Neutrophil (primary cell): ENCODE results near the gene CSTF3.
"Not testable (repeated sequence)": the region's sequence is repeated elsewhere in the genome, so short reads cannot be mapped to it uniquely, and the experiment has no call there.

Source experiments
- H3K27ac ChIP-seq: fragments of 200-600 bp; sonication (generic); 2 replicates; pipeline ENCODE4 v1.5.1; 2016; ENCODE audit warnings: mild to moderate bottlenecking, moderate library complexity
- H3K27me3 ChIP-seq: fragments of 200-600 bp; sonication (generic); 2 replicates; pipeline ENCODE4 v1.6.0; 2016; ENCODE audit warnings: mild to moderate bottlenecking
- H3K36me3 ChIP-seq: fragments of 200-600 bp; sonication (generic); 2 replicates; pipeline ENCODE4 v1.5.1; 2017
- H3K4me1 ChIP-seq, 2 experiments: fragments of 200-600 bp in 1 of 2; sonication (generic) in 1 of 2; 1 replicate in 1 of 2; 2 replicates in 1 of 2; pipeline versions ENCODE4 v1.5.1 to v1.6.1; 2013 to 2016; ENCODE audit warnings: low read depth in 1 of 2, low read length in 1 of 2, mild to moderate bottlenecking in 1 of 2, moderate library complexity in 1 of 2; ENCODE audit not compliant: control insufficient read depth in 1 of 2, insufficient read depth in 1 of 2
- H3K4me3 ChIP-seq, 2 experiments: fragments of 200-600 bp in 1 of 2; sonication (generic) in 1 of 2; 1 replicate in 1 of 2; 2 replicates in 1 of 2; pipeline ENCODE4 v1.5.1; 2013 to 2016; ENCODE audit warnings: low read depth in 1 of 2, low read length in 1 of 2, mild to moderate bottlenecking in 1 of 2, moderate library complexity in 1 of 2
- H3K9me3 ChIP-seq: fragments of 200-600 bp; sonication (generic); 2 replicates; pipeline ENCODE4 v1.5.1; 2016
- TF ChIP-seq, protein P1 (sequence below): fragments of 200-600 bp; sonication (generic); IDR thresholded peaks from 2 replicates; pipeline ENCODE4 v1.5.1; 2016; ENCODE audit warnings: antibody characterized with exemption

The CSTF3 gene

DNA sequence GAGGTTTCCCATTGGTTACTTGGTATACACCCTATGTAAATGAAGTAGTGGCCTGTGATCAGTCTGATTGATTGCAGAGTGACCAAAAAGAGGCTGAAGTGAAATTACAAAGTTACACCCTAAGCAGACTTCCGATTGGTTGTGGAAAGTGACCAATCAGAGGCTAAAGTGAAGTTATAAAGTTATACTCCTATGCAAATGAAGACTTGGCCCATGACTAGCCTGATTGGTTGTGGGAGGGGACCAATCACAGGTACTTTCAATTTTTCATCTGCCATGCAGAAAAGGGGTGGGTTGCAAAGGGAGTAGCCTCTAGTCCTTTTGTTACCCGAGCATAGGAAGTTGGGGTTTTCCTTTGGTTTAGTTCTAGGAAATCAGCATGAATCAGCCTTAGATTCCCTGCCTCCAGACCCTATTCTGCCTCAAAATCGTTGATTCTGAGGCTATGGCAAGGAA is 18.1 kb upstream of the CSTF3 start:
- Histone ChIP-seq H3K9me3 (no peaks in the 10 kb centered on the region), H3K27ac (peak overlapping the region; percentile 56), H3K4me1 (peaks cover 4 to 17% of the 10 kb centered on the region in 2 experiments), H3K36me3 (no peaks in the 10 kb centered on the region), H3K4me3 (no peak overlapping the region), H3K27me3 (no peaks in the 10 kb centered on the region)
- TF ChIP-seq, protein P1, sequence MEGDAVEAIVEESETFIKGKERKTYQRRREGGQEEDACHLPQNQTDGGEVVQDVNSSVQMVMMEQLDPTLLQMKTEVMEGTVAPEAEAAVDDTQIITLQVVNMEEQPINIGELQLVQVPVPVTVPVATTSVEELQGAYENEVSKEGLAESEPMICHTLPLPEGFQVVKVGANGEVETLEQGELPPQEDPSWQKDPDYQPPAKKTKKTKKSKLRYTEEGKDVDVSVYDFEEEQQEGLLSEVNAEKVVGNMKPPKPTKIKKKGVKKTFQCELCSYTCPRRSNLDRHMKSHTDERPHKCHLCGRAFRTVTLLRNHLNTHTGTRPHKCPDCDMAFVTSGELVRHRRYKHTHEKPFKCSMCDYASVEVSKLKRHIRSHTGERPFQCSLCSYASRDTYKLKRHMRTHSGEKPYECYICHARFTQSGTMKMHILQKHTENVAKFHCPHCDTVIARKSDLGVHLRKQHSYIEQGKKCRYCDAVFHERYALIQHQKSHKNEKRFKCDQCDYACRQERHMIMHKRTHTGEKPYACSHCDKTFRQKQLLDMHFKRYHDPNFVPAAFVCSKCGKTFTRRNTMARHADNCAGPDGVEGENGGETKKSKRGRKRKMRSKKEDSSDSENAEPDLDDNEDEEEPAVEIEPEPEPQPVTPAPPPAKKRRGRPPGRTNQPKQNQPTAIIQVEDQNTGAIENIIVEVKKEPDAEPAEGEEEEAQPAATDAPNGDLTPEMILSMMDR = no peak

DNA sequence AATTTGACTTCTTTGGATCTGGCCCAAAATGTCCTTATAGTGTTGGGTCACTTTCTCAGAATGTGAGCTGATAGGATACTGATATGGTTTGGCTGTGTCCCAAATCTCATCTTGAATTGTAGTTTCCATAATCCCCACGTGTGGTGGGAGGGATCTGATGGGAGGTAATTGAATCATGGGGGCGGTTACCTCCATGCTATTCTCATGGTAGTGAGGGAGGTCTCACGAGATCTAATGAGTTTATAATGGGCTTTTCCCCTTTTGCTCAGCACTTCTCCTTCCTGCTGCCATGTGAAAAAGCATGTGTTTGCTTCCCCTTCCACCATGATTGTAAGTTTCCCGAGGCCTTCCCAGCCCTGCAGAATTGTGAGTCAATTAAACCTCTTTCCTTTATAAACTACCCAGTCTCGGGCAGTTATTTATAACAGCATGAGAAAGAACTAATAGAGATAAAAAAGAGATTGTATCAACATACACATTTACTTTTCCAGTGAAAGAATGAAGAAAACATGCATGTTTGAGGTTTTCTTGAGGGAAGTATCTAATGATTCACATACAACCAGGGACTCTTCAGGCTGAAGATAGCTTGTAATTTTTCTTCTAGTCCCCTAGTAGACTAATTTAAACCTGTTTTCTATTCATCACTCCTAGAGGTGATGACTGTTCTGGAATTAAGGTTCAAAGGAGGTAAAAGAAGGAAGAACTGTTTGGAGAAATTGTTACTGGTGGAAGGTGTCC is 17.3 kb upstream of the CSTF3 start:
- H3K9me3 ChIP-seq = no peaks in the 10 kb centered on the region
- peaks cover 4 to 17% of the 10 kb centered on the region in 2 experiments for H3K4me1 ChIP-seq
- H3K36me3 ChIP-seq = no peaks in the 10 kb centered on the region
- no peak overlapping the region for H3K4me3 ChIP-seq
- H3K27ac ChIP-seq = peak overlapping the region; percentile 56
- TF ChIP-seq, protein P1 = no peak
- H3K27me3 ChIP-seq = no peaks in the 10 kb centered on the region

DNA sequence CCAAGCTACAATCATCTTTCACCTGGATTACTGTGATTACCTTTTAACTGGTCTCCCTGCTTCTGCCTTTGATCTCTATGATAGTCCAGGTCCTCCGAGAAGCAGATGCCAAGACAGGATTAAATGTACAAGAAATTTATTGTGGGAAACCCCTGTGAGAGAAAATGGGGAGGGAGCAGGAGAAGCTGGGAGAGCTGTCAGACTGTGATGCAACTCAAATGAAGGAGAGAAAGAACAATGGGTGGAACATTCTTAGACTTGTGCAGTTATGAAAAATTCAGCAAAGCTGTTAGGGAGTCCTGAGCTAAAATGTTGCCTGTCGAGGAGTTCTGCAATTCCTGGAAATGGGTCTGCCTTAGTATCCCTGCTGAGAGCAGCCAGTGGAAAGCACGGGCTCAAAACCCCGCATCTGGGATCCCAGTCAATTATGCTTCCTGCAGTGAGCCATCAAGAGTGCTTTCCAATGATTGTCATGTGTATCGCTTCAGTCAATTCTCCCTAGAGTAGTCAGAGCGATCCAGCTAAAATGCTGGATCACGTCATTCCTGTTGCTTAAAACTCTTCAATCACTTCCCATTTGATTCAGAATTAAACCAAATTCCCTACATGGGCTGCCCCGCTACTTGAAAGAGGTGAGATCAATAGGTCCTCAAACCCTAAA is 16.5 kb upstream of the CSTF3 start:
- TF ChIP-seq, protein P1 = no peak
- Histone ChIP-seq H3K9me3 (no peaks in the 10 kb centered on the region), H3K4me1 (peaks cover 11 to 22% of the 10 kb centered on the region in 2 experiments)

DNA sequence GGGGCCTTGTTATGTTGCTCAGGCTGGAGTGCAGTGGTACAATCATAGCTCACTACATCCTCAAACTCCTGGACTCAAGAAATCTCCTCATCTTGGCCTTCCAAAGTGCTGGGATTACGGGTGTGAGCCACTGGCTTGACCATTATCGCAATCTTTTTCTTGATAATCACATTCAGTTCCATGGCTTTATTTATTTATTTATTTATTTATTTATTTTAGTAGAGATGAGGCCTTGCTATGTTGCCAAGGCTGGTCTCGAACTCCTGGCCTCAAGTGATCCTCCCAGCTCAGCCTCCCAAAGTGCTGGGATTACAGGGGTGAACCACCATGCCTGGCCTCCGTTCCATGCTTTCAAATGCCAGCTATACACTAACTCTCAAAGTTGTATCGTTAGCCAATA is 15.5 kb upstream of the CSTF3 start:
- not testable (repeated sequence) for H3K27me3 ChIP-seq, H3K36me3 ChIP-seq, H3K4me3 ChIP-seq, H3K27ac ChIP-seq, H3K9me3 ChIP-seq
- peaks cover 11 to 25% of the 10 kb centered on the region in 2 experiments for H3K4me1 ChIP-seq

More for the DNA sequence above, 16.5 kb upstream of the CSTF3 start:
- Histone ChIP-seq H3K27ac (peak overlapping the region; percentile 56), H3K4me3 (no peak overlapping the region), H3K27me3 (no peaks in the 10 kb centered on the region), H3K36me3 (no peaks in the 10 kb centered on the region)

DNA sequence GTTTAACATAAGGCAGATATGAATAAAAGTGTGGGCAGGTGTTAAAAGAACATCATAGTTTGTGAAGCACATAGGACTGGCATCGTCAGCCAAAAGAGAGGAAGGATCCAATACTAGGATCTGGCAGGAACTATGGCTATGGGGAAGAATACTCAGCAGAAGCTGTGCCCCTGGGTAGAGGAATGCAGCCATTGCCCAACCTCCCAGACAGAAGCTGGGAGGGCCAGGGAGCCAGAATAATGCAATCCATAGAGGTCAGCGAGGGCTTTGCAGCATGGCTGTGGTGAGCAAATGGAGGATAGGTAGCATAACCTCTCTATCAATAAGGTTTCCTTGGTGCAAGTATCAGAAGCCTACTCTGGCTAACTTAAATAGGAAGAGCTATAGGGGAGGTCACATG is 11.7 kb upstream of the CSTF3 start:
- Histone ChIP-seq H3K36me3 (no peaks in the 10 kb centered on the region), H3K4me3 (no peak overlapping the region), H3K4me1 (peaks cover 7 to 9% of the 10 kb centered on the region in 2 experiments), H3K9me3 (no peaks in the 10 kb centered on the region), H3K27ac (no peak overlapping the region), H3K27me3 (no peaks in the 10 kb centered on the region)
- TF ChIP-seq, protein P1 = no peak

DNA sequence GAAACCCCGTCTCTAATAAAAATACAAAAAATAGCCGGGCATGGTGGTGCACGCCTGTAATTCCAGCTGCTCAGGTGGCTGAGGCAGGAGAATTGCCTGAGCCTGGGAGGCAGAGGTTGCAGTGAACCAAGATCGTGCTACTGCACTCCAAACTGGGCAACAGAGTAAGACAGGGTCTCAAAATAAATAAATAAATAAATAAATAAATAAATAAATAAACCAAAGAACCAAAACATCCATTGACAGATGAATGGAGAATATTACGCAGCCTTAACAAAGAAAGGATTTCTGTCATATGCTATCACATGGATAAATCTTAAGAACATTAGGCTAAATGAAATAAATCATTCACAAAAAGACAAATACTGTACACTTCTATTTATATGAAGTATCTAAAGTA is 11.1 kb upstream of the CSTF3 start:
- H3K27ac ChIP-seq = no peak overlapping the region
- no peaks in the 10 kb centered on the region for H3K9me3 ChIP-seq
- H3K36me3 ChIP-seq = no peaks in the 10 kb centered on the region
- no peaks in the 10 kb centered on the region for H3K27me3 ChIP-seq
- H3K4me1 ChIP-seq = peaks cover 7 to 8% of the 10 kb centered on the region in 2 experiments
- TF ChIP-seq, protein P1 = no peak
- no peak overlapping the region for H3K4me3 ChIP-seq
